ENCODE measurements around the gene SLC7A14.

Gene SLC7A14

DNA sequence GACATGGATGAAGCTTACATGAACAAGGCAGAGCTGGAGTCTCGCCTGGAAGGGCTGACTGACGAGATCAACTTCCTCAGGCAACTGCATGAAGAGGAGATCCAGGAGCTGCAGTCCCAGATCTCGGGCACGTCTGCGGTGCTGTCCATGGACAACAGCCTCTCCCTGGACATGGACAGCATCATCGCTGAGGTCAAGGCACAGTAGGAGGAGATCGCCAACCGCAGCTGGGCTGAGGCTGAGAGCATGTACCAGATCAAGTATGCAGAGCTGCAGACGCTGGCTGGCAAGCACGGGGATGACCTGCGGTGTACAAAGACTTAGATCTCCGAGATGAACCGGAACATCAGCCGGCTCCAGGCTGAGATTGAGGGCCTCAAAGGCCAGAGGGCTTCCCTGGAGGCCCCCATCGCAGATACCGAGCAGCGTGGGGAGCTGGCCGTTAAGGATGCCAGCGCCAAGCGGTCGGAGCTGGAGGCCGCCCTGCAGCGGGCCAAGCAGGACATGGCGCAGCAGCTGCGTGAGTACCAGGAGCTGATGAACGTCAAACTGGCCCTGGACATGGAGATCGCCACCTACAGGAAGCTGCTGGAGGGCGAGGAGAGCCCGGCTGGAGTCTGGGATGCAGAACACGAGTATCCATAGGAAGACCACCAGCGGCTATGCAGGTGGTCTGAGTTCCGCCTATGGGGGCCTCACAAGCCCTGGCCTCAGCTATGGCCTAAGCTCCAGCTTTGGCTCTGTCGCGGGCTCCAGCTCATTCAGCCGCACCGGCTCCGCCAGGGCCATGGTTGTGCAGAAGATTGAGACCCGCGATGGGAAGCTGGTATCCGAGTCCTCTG lies 89.6 kb downstream of the SLC7A14 start:
- no peak for DNase-seq

DNA sequence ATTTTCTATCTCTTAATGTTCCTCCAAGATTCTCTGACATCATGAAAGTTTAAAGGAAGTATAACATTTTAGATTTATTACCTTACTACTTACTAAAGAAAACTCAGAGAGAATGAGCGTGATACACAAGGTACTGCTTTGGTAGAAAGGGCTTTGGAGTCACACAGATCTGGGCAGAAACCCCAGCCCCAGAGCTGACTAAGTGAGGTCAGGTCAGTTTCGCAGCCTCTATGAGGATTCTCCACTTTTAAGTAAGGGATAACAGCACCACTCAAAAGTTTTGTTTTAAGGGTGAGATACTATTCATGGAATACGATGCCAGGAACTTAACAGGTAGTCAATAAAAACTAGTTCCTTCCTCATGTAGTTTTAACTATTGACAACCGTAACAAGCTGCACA lies 91.1 kb downstream of the SLC7A14 start:
- no peak for DNase-seq

DNA sequence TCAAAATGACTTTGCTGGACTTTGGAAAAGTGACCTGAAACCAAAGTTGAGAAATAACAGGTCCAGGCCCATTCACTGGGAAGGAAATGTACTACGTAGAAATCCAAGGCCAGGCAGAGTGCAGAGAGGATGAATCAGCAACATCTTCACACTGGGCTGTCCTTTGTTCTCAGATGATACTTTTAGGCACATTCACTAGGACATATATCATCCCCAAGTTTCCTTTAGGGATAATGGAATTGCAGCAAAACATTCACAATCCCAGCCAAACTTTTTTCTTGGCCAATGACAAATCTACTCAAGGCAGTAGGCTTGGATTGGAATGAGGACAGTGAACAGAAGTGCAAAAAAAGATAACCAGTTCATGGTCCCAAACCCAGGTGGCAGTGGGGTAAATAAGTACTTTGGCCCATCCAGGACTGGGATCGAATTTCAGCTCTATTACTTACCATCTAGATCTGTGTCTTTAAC lies 92.1 kb downstream of the SLC7A14 start:
- no peak for DNase-seq

DNA sequence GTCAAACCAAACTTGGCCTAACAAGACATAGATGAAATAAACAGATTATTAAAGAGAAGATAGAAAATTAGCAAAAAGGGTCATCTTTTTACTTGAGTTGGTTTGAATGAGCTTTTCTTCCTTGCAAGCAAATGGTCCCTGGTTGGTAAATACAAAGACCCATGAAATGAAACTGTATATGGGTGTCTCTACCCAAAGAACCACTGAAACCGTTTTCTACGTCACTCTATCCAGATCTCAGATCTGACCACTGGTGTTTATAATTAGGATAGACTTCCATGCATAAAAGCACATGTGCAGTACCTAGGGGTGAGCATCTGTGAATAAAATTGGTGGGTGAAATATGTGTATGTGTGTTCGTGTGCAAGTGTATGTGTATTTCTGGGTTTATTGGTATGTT lies 94.0 kb downstream of the SLC7A14 start:
- no peak for DNase-seq

DNA sequence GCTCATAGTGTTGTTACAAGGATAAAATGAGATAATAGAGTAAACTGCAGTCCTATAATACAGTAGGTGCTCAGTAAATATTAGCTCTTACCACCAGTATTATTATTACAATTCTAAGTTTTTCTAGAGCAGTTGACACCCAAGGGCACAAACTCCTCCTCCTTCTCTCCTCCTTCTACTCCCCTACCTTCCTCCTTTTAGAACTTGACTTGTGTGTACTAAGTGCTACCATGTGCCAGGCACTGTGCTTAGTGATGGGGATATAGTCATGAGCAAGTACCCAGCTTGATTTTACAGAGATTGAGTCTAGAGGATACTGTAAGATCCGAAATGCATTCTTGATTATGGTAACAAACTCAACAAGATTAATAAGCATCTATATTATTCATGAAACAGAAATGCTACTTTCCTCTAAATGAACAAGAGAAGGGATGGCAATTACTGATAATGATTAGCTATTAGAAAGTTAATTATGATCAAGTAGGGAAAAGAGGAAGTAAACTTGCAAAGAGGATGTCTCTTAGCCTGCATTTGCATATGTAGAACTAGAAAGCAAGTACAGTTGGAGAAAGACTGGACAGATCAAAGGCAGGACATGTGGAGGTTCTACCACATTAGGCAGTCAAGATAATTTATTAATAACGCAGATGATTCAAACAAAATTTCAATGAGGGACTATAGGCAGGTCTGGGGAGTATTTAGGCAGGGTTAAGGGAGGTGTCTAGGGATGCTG lies 94.9 kb downstream of the SLC7A14 start:
- DNase-seq = no peak

DNA sequence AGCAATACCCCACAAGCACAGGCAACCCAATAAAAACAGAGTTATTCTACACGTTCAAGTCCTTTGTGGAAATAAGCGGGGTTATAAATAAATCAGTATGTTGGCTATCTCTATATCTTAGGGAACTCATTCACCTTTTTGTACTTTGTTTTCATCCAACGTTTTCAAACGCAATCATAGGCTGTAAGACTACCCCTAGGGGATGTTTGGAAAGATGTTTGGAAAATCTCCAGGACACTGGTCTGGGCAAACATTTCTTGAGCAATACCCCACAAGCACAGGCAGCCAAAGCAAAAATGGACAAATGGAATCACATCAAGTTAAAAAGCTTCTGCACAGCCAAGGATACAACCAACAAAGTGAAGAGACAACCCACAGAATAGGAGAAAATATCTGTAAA lies 97.1 kb downstream of the SLC7A14 start:
- DNase-seq = no peak

DNA sequence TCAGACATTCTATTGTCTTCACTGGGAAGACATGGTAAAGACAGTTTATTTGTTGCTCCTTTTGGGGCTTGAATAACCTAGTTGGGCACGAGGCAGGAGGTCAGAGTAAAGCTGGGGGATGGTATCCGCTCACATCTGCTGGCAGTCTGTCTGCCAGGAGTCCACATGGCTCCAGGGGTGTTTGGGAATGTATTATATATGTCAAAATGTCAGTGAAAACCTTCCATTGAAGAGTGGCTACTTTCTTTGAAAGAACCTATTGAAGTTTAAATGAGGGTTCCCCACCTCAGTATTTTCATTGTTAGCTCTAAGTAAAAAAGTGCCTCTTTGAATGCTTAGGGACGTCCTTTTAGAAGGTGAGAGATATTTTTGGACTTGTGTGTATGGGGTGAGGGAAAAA lies 98.8 kb downstream of the SLC7A14 start:
- no peak for DNase-seq

DNA sequence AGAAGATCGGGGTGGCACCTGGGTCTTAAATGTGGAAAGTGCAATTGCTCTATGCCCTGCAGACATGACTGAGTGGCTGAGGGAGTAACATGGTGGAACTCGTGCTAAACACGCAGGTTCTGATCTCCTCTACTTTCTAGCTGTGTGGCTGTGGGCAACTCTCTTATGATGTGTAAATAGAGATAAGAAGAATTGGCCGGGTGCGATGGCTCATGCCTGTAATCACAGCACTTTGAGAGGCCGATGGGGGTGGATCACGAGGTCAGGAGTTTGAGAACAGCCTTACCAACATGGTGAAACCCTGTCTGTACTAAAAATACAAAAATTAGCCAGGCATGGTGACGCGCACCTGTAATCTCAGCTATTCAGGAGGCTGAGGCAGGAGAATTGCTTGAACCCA lies 99.5 kb downstream of the SLC7A14 start:
- no peak for DNase-seq

DNA sequence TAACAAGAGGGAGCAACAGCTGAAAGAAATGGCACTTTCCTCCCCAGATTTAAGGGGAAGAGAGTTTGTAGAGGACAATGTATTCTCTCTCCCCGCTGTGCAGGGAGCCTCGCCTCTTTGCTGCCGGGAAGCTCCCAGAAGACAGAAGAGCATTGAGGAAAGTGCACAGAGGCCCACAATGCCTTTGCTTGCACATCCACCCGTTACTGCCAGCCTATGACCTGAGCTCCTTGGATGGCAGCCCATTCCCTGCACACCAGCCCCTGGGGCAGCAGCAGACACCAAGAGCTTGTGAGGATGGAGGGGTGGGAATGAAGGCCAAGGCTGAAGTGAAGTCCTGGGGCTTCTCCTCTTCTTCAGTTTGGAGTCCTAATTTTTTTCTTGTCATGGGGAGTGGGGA lies 100.2 kb downstream of the SLC7A14 start:
- DNase-seq = no peak

DNA sequence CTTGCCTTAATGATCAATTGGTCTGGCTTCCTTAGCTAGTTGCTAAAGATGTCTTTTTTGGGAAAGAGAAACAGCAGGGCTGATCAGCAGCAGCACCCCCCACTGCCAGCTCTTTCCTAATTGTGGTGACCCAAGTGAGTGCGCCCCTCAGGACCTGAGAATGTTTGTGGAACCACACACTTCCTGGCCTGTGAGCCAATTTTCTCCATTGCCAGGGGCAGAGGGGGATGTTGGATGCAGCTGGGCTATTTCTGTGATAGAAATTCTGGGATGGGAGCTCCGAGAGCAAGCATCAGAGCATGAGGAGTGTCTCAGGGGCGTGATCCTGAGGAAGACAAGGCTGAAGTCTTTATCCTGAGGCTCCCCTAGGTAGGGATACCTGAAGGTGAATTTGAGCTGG lies 100.6 kb downstream of the SLC7A14 start:
- DNase-seq = no peak

DNA sequence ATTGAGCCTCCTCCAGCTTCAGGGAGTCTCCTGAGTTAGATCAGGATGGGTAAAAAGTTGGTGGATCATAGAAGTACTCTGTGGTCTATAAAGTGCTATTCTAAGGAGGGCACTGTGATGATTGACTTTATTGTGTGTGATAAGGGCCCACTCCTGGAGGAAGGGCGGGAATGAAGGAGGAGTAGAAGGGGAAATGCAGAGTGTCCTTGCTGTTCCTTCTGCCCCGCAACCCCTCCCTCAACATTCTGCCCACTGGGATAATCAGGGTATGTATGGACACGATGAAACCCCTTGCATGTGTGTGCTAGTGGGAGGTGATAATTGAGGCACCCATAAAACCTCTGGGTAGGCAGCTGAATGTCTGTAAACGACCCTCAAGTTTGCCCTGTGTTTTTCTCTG lies 101.0 kb downstream of the SLC7A14 start:
- DNase-seq = no peak

DNA sequence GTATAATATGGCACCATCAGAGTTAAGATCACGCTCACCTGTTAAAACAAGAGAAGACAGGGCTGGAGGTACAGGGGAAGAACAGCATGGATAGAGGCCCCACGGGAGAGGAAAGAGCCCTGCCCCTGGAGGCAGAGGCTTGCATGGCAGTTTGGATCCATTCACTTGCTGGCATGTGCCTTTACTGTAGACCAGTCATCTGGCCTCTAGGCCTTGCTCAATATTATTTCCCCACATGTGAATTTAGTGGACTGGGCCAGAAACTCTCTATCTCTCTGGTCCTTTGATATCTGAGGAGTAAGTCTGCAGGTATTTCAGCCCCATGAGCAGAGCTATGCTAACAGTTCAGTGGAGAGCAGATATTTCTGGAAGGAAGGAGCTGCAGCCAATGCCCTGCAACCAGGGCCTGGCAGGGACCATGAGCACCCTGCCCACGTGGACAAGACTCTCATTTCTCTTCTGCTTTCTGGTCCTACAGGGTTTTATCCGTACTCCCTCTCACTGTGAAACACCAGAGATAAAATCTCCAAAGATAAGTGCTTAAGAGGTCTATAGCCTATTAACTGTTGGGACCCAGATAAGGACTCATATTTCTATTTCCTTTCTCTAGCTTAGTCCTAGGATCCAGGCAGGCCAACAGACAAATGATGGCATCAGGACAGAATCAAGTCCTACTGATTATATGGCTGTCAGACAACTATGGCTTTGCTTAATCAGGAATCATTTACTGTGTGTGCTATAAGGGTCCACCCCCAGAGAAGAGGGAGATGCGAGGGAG lies 102.2 kb downstream of the SLC7A14 start:
- no peak for DNase-seq

DNA sequence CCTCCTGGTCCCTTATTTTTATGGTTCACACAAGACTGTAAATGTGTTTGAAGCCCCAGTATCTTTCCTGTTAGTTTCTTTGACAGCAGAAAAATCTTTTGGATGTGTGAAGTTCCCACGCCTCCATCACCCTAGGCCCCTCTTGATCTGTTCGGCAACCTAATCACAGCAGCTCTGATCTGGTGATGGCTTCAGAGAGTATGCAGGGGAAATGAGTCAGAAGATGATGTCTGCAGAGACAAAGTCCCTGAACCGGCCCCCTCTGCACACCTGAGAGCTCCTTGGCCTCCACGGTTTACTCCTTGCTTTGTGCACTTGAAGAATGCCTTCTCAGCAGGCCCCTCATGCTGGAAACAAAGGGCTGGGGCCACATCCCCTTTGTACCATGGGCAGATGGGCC lies 103.7 kb downstream of the SLC7A14 start:
- DNase-seq = no peak

DNA sequence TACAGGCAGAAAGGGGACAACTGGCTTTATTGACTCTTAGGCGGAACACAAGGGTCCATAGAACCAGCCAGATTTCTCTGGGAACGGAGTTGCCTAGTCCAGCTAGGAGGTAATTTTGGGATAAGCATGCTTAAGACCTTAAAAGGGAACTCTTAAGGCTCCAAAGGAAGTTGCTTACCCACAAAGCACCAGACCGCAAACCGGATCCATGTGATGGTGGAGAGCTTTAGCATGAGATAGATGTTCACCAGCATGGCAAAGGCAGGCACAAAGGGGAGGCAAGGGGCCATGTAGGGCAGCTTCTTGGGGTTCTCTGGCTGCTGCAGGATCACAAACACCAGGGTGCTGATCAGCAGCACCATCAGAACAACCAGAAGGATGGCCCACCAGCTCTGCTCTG lies 105.8 kb downstream of the SLC7A14 start:
- no peak for DNase-seq

DNA sequence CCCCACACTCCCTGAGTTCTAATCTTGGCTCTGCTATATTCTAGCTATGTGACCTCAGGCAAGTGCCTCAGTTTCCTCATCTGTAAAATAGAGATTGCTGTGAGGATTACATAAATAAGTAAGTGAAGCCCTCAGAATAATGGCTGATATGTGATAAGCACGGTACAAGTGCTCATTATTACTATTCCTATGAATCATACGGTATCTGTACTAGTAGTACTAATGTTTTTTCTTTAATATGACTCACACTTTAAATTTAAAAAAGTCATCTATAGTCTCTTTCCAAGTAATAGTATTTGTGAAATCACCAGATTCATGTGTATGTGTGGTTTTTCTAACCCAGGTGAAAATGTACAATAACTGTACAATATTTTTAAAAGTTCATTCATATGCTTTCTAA lies 108.5 kb downstream of the SLC7A14 start:
- no peak for DNase-seq

DNA sequence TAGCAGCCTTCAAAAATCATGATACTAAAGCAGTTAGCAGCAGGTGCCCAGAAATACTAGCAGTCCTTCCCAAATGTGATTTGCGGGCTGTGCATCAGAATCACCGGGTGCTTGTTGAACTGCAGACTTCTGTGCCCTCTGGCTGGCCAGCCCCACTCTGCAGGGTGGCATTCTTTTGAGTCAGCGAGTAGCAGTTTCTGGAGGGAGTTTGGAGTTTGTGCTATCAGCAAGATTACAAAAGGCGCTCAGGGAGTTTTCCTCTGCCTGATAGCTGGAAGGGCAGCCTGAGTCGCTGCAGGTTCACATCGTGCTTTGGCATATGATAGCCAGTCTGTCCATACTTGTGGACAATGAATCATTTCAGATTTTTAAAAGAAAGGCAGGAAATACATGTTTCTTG lies 109.6 kb downstream of the SLC7A14 start:
- DNase-seq = no peak

DNA sequence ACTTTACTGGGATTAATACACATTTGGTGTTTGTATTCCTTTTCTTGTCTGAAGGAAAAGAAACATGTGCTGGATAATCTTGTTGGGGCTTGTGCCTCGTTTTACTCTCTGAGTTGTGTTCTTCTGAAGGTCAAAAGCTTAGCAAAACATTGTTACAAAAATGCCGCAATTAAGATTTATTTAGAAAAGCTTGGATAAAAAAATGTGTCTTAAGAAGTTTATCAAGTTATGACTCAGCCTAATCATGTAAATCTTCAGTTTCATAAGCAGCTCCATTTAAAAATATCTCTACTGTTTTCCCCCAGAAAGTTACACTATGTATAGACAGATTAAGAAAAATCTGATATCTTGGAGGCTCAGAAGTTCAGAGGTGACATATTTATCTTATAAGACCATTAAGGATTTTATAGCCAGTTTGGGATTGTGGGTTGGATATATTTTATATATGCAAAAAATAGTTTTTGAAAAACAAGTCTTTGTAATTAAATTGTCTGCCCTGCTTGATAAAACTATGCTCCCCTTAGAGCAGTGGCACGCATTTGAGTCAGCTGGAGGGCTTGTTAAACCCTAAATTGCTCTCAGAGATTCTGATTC lies 110.7 kb downstream of the SLC7A14 start:
- no peak for DNase-seq

DNA sequence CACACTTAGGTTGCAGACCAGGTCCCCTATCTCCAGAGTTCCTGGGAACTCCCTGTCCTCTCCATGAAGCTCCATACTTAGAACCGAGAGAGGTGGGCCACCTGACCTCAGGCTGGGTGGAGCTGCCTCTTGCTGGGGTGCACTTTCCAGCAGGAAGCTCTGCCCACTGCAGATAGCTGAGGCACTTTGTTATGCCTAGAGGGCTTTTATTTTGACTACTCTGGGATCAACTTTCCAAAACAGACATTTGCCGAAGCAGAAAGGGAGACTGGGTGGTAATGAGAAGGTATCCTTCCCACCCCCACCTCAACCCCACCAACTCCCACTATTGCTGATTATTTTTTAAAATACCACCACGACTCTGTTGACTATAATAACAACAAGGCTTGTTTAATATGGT lies 112.5 kb downstream of the SLC7A14 start:
- no peak for DNase-seq

DNA sequence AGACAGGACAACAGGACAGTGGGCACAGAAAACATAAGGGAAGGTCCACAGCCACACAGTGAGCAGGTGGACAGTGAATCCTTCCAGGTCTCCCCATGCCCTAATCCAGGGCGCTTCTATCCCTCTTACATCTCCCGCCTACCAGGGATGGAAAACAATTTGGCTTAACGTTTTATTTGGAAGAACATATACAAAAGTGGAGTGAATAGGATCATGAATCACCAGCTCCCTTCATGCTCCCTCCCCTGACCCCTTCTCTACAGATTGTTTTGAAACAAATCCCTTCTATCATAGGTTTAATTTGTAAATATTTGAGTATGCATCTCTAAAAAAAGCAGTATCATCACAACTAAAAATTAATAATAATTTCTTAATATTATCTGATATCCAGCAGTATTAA lies 114.7 kb downstream of the SLC7A14 start:
- DNase-seq = no peak

DNA sequence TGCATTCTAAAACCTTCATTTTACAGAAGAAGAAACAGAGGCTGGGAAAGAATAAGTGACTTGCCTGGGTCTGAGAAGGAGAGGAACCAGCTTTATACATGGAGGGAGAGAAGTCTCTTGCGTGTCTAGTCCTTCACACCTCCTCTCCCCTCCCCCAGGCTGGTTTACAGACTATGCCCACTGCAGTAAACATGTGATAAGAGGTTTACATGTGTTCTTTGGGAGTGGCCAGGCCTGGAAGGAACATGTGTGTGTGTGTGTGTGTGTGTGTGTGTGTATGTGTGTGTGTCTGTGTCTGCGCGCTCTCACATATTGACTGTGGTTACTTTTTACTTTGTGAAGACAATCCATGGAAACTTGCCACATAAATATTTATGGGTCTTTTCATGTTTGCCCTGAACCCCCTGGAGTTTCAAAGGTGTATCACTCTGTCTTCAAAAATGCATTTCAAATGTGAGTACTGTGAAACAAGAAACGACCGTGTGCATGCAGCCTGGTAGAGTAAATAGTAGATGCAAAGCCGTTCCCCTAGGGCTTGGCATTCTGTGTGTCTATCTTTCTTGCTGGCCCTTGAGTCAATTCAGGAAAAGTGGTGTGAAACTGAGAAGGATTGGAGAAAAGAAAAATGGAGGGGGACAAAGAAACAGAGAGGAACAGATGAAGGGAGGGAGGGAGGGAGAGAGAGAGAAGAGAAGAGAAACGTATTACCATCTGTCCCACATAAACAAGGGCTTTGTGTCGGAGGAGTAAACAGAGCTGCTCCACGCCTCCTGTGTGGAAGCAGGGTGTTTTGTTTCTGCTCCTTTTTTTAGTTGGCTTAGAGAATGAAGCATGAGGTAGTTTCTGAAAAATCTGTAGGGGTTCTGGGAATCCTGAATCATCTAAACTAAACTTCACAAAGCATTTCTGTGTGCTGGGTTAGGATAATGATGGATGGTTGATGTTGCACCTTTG lies 115.5 kb downstream of the SLC7A14 start:
- DNase-seq = no peak

DNA sequence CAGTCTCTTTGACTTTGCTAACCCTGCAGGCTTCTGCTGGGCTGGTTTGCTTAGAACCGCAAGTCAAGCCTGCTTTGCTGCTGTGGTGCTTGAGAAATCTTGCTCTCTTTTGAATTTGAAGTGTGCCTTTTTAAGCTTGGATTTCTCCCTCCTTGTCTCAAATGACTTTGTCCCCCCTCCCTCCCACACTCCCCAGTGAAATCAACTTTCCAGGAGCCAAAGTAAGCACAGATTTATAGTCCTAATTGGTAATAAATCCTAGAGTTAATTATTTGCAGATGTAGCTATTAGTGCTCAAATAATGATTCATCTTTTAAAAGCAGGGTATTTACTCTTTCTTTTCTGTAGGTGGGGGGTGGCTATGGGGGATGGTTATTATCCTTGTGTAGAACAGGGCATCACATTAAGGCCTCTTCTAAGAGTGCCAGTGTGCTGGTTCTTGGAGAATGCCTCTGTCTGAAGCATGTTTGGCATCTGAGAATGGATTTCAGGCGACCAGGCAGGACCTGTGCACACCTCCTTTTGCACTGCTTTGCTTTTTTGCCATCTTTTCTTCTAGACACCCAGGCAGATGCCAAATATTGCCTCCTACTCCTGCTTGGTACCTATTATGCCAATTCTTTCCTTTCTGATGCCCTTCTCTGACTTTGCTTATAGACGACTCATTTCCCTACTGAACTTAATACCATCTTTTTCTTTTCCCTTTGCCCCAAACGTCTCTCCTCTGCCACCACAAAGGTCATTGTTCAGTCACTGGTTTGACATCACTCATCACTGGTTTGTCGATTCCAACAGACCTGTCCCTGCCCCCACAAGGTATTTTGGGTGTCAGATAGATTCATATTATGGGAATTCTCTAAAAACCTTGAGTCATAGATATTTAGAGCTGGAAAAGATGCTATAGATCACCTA lies 116.5 kb downstream of the SLC7A14 start:
- no peak for DNase-seq

All from activated gamma-delta T cell treated with Interleukin-2 at 50 U/mL for 16 hours (primary cell).